Karpas-422 (cell line): ENCODE measurements around the gene CHADL. TPM values are rescaled to one million over a fixed set of nuclear protein-coding genes. Genes with fewer than 3 reads are reported as not detected.

Experiments
- DNase-seq: peaks from one replicate; pipeline ENCODE4 v3.0.0-alpha.2; 2015
- H2AFZ ChIP-seq: fragments of 200-600 bp; sonication (generic); 2 replicates; pipeline ENCODE4 v1.6.1; 2014; ENCODE audit warnings: antibody characterized with exemption, low read length, mixed read lengths
- H3K27ac ChIP-seq: fragments of 200-600 bp; sonication (generic); 2 replicates; pipeline ENCODE4 v1.5.1; 2014; ENCODE audit warnings: mild to moderate bottlenecking, low read length, moderate library complexity
- H3K27me3 ChIP-seq: fragments of 200-600 bp; sonication (generic); 2 replicates; pipeline ENCODE4 v1.6.1; 2014; ENCODE audit warnings: low read length, mixed read lengths
- H3K36me3 ChIP-seq: fragments of 200-600 bp; sonication (generic); 2 replicates; pipeline ENCODE4 v1.6.1; 2014; ENCODE audit warnings: low read length, mixed read lengths; ENCODE audit not compliant: insufficient read depth
- H3K4me1 ChIP-seq: fragments of 200-600 bp; sonication (generic); 2 replicates; pipeline ENCODE4 v1.6.1; 2014; ENCODE audit warnings: mild to moderate bottlenecking, low read length, mixed read lengths
- H3K4me2 ChIP-seq: fragments of 200-600 bp; sonication (generic); 2 replicates; pipeline ENCODE4 v1.6.1; 2014; ENCODE audit warnings: low read length, low read depth, mild to moderate bottlenecking; ENCODE audit not compliant: poor library complexity, severe bottlenecking
- H3K4me3 ChIP-seq: fragments of 200-600 bp; sonication (generic); 2 replicates; pipeline ENCODE4 v1.5.1; 2014; ENCODE audit warnings: mild to moderate bottlenecking, antibody characterized with exemption, low read length, mixed read lengths
- H3K79me2 ChIP-seq: fragments of 200-600 bp; sonication (generic); 2 replicates; pipeline ENCODE4 v1.6.1; 2014; ENCODE audit warnings: mild to moderate bottlenecking, low read length, mixed read lengths
- H3K9ac ChIP-seq: fragments of 200-600 bp; sonication (generic); 2 replicates; pipeline ENCODE4 v1.6.0; 2014; ENCODE audit warnings: low read length
- H3K9me2 ChIP-seq: fragments of 200-600 bp; sonication (generic), shearing (Covaris generic); replicated peaks from 2 replicates; pipeline ENCODE4 v1.6.0; 2014; ENCODE audit warnings: mild to moderate bottlenecking, low read length, moderate library complexity; ENCODE audit not compliant: insufficient read depth
- H3K9me3 ChIP-seq: fragments of 300-700, 200-600 bp; sonication (generic); 2 replicates; pipeline ENCODE4 v1.6.1; 2014; ENCODE audit warnings: low read length, mixed read lengths
- H4K20me1 ChIP-seq: fragments of 200-600 bp; sonication (generic); 2 replicates; pipeline ENCODE4 v1.6.1; 2014; ENCODE audit warnings: mild to moderate bottlenecking, antibody characterized with exemption, low read length, low read depth; ENCODE audit not compliant: insufficient read depth
- total RNA-seq: library from RNA; depleted of rRNA; stranded (reverse); fragments of >200 nt; shearing (Covaris generic); gene quantifications from 2 replicates; pipeline ENCODE4 v1.2.3, GENCODE V29; 2014; ENCODE audit warnings: low replicate concordance

Gene CHADL
- total RNA-seq, 1 experiment from 2014 or later = not detected

DNA sequence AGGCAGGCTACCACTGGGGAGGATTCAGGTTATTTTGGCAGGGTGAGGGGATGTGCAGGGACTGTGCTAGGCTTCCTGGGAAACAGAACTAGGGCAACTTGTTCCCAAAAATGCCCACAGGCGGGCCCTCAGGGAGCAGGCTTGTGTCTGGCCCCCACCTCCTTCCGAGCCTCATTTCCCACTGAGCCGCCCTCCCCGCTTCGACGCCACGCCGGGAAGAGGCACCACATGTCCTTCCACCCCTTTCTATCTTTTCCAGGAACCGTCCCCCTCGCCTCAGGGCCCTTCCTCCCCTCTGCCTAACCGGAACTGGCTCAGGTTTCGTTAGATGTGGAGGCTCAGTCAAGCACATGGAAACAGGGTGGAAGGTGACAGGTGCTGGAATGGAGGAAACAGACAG is 9.4 kb upstream of the CHADL start:
- Histone ChIP-seq H3K9me3 (no peaks in the 10 kb centered on the region), H3K27ac (no peak overlapping the region), H3K4me2 (no peak overlapping the region), H3K9me2 (no peaks in the 10 kb centered on the region), H3K36me3 (peaks cover 26% of the 10 kb centered on the region), H3K79me2 (no peaks in the 10 kb centered on the region), H3K9ac (no peak overlapping the region), H3K4me1 (no peaks in the 10 kb centered on the region), H2AFZ (no peak overlapping the region), H3K4me3 (no peak overlapping the region), H3K27me3 (no peaks in the 10 kb centered on the region), H4K20me1 (no peaks in the 10 kb centered on the region; the same call in 1 of the 2 replicates)
- no peak for DNase-seq

DNA sequence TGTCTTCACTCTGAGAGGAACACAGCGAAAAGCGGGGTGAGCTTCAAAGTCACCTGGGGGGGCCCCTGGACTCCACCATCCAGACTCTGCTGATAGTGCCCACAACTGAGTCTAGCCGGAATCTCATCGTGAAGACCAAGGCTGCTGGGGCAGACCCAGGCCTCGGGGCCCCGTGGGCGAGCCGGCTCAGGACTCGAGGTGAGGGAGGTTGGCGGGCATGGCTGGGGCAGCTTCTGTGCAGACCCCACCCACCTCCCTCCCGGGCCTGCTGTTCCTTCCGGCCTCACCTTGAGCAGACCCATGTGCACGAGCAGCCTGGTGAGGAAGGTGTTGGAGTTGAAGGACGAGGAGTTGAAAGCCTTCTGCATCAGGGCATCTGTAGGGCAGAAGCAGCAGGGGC is 8.7 kb upstream of the CHADL start:
- no peak overlapping the region for H3K27ac ChIP-seq
- H3K4me3 ChIP-seq = no peak overlapping the region
- no peaks in the 10 kb centered on the region; the same call in 1 of the 2 replicates for H4K20me1 ChIP-seq
- H2AFZ ChIP-seq = no peak overlapping the region
- H3K36me3 ChIP-seq = peaks cover 24% of the 10 kb centered on the region
- no peaks in the 10 kb centered on the region for H3K27me3 ChIP-seq
- no peaks in the 10 kb centered on the region for H3K4me1 ChIP-seq
- H3K9ac ChIP-seq = no peak overlapping the region
- no peaks in the 10 kb centered on the region for H3K9me3 ChIP-seq
- H3K9me2 ChIP-seq = no peaks in the 10 kb centered on the region
- DNase-seq = no peak
- no peaks in the 10 kb centered on the region for H3K79me2 ChIP-seq
- no peak overlapping the region for H3K4me2 ChIP-seq

DNA sequence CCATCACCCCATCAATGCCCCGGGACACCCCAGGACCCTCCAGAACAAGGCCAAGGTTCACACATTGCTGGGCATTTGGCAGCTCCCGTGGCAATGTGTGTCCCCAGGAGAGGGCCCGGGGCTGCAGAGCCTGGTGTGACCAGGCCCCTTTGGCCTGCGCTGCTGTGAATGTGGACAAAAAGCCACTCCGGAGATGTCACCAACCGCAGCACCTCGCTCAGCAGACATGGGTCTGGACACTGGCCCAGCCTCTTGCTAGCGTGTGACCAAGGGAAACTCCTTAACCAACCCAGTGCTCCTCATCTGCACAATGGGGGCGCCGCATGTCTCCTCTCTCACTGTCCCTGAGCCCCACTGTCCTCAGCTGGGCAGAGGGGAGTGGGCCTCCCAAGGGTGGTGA is 8.0 kb upstream of the CHADL start:
- Histone ChIP-seq H3K27ac (no peak overlapping the region), H3K9ac (no peak overlapping the region), H2AFZ (no peak overlapping the region), H3K79me2 (no peaks in the 10 kb centered on the region), H3K9me2 (no peaks in the 10 kb centered on the region), H3K4me2 (no peak overlapping the region), H3K4me1 (no peaks in the 10 kb centered on the region), H3K4me3 (no peak overlapping the region), H4K20me1 (no peaks in the 10 kb centered on the region; the same call in 1 of the 2 replicates), H3K36me3 (peaks cover 22% of the 10 kb centered on the region), H3K27me3 (no peaks in the 10 kb centered on the region), H3K9me3 (no peaks in the 10 kb centered on the region)
- DNase-seq = no peak

DNA sequence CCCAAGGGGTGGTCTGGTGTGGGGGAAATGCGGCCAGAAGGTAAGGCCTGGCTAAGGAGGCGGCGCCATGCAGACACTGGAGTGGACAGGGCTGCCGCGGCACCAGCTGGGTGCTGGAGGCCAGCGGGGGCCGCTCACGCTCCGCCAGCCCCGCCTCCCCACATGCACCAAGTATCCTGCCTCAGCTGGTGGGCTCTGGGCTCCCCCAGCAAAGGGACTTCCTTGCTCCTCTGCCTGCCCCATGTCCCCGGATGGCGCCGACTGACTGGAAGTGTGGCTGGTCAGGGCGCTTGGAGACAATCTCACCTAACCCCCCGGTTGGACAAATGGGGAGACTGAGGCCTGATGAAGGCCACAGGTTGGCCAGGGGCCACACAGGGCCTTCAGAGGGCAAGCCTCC is 7.6 kb upstream of the CHADL start:
- H4K20me1 ChIP-seq = no peaks in the 10 kb centered on the region; the same call in 1 of the 2 replicates
- no peak overlapping the region for H3K4me3 ChIP-seq
- H3K27me3 ChIP-seq = no peaks in the 10 kb centered on the region
- H3K9ac ChIP-seq = no peak overlapping the region
- no peaks in the 10 kb centered on the region for H3K9me3 ChIP-seq
- H3K36me3 ChIP-seq = peaks cover 20% of the 10 kb centered on the region
- no peaks in the 10 kb centered on the region for H3K79me2 ChIP-seq
- no peaks in the 10 kb centered on the region for H3K4me1 ChIP-seq
- DNase-seq = no peak
- H3K4me2 ChIP-seq = no peak overlapping the region
- no peak overlapping the region for H2AFZ ChIP-seq
- H3K9me2 ChIP-seq = no peaks in the 10 kb centered on the region
- H3K27ac ChIP-seq = no peak overlapping the region

DNA sequence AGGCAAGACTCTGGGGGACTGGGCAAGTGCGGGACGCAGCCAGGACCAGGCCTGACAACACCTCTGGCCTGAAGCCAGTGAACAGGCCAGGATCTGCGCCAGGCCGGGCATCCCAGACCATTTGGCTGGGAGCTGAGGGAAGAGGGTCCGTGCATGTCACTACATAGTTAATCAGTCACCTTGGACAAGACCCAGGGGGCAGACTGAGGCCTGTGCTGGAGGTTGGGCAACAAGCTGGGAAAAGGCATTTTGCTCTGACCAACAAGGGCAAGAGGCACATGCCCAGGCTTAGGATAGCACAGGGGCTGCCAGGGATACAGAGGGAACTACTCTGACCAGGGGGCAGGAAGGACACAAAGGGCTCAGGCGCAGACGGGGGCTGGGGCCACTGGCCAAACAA is 7.0 kb upstream of the CHADL start:
- Histone ChIP-seq H2AFZ (no peak overlapping the region), H3K4me3 (no peak overlapping the region), H3K36me3 (peaks cover 15% of the 10 kb centered on the region), H3K79me2 (no peaks in the 10 kb centered on the region), H3K9ac (no peak overlapping the region), H3K27ac (no peak overlapping the region), H3K4me1 (no peaks in the 10 kb centered on the region), H4K20me1 (no peaks in the 10 kb centered on the region; the same call in 1 of the 2 replicates), H3K9me2 (no peaks in the 10 kb centered on the region), H3K9me3 (no peaks in the 10 kb centered on the region), H3K27me3 (no peaks in the 10 kb centered on the region), H3K4me2 (no peak overlapping the region)
- no peak for DNase-seq

DNA sequence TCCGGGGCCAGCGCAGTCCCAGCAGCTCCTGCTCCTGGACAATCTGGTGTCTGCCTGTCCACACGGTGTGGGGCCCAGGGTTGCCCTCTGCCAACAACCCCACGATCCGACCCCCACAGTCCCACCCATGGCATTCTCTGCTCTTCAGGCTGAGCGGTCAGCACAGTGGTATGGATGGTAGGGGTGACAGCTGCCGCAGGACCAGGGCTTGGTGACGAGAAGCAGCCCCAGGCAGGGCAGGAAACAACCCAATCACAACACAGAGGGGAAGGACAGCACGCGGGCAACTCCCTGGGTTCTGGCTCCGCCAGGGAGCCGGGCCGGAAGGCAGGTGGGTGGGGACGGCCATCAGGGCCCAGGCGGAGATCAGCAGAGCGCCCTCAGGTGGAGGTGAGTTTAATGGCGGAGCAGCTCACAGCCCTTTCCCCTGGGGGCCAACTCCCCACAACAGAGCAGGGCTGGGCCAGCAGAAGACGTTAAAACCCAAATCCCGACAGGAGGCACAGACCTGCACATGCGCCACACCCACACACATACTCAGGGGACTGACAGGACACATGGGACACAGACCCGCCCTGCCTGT is 5.3 kb upstream of the CHADL start:
- no peak overlapping the region for H3K27ac ChIP-seq
- H3K36me3 ChIP-seq = peaks cover 11% of the 10 kb centered on the region
- H2AFZ ChIP-seq = no peak overlapping the region

DNA sequence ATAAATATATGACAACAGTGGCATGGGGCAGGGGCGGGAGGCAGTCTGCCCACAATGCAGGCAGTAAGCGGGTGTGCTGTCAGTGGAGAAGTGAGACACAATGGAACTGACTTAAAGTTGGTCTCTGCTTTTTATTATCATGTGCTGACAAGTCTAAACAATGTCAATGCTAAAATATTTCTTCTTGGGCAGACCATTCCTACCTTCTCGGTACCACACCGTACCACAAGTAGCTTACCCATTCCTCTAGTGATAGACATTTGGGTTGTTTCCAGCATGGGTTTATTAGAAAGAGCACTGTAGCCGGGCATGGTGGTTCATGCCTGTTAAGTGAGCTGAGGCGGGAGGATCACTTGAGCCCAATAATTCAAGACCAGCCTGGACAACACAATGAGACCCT is 2.6 kb upstream of the CHADL start:
- no peak overlapping the region for H3K4me3 ChIP-seq
- no peak overlapping the region for H3K4me2 ChIP-seq
- no peak overlapping the region for H3K9ac ChIP-seq
- no peaks in the 10 kb centered on the region for H3K9me3 ChIP-seq
- 0 out of 2 replicates have a peak, but pooled peaks cover 3% of the 10 kb centered on the region for H4K20me1 ChIP-seq
- no peaks in the 10 kb centered on the region for H3K27me3 ChIP-seq
- no peaks in the 10 kb centered on the region for H3K9me2 ChIP-seq
- H3K27ac ChIP-seq = no peak overlapping the region
- DNase-seq = no peak
- H3K4me1 ChIP-seq = peaks cover 10% of the 10 kb centered on the region
- H3K79me2 ChIP-seq = no peaks in the 10 kb centered on the region
- no peak overlapping the region for H2AFZ ChIP-seq
- no peaks in the 10 kb centered on the region for H3K36me3 ChIP-seq

More for the DNA sequence above, 5.3 kb upstream of the CHADL start:
- Histone ChIP-seq H3K4me1 (no peaks in the 10 kb centered on the region), H4K20me1 (peaks cover 3% of the 10 kb centered on the region; the same call in 1 of the 2 replicates), H3K4me3 (no peak overlapping the region), H3K9me2 (no peaks in the 10 kb centered on the region), H3K79me2 (no peaks in the 10 kb centered on the region), H3K27me3 (no peaks in the 10 kb centered on the region), H3K9ac (no peak overlapping the region), H3K4me2 (no peak overlapping the region), H3K9me3 (no peaks in the 10 kb centered on the region)
- no peak for DNase-seq

DNA sequence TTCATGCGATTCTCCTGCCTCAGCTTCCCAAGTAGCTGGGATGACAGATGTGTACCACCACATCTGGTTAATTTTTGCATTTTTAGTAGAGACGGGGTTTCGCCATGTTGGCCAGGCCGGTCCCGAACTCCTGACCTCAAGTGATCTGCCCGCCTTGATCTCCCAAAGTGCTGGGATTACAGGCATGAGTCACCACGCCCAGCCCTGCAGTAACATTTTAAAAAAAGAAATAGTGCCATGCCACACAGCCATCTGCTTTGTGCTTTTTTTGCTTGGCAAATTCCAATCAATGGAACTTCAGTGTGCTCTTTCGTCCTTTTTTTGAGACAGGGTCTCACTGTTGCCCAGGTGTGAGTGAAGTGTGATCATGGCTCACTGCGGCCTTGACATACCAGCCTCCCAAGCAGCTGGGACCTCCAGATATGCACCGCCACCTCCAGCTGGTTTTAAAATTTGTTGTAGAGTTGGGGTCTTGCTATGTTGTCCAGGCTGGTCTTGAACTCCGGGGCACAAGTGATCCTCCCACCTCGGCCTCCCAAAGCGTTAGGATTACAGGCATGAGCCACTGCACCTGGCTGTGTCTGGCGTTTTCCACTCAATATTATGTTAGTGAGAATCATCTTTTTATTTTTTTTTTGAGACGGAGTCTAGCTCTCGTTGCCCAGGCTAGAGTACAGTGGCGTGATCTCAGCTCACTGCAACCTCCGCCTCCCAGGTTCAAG is 1.8 kb upstream of the CHADL start:
- H3K4me2 ChIP-seq = no peak overlapping the region
- H4K20me1 ChIP-seq = 0 out of 2 replicates have a peak, but pooled peaks cover 3% of the 10 kb centered on the region
- DNase-seq = no peak
- no peak overlapping the region for H3K9ac ChIP-seq
- H3K79me2 ChIP-seq = no peaks in the 10 kb centered on the region
- H3K4me3 ChIP-seq = no peak overlapping the region
- H3K27ac ChIP-seq = no peak overlapping the region
- peaks cover 10% of the 10 kb centered on the region for H3K4me1 ChIP-seq
- H3K36me3 ChIP-seq = no peaks in the 10 kb centered on the region
- H3K9me3 ChIP-seq = no peaks in the 10 kb centered on the region
- no peaks in the 10 kb centered on the region for H3K27me3 ChIP-seq
- H3K9me2 ChIP-seq = no peaks in the 10 kb centered on the region
- H2AFZ ChIP-seq = no peak overlapping the region
